A549 (cell line): ENCODE data around the gene ZNF638.

Experiments
- CHD2 ChIP-seq: fragments of 150-350 bp; IDR thresholded peaks from 2 replicates; pipeline ENCODE4 v1.6.1; 2014; ENCODE audit warnings: low read length; ENCODE audit not compliant: partially characterized antibody
- CTCF ChIP-seq: fragments of >200 bp; sonication (Bioruptor Twin); formaldehyde crosslinking; IDR thresholded peaks from 3 replicates; pipeline ENCODE4 v1.5.1; 2016
- EP300 ChIP-seq, 2 experiments: fragments of >200 bp; sonication (Bioruptor Twin); formaldehyde crosslinking; IDR thresholded peaks; 2 replicates in 1 of 2; 3 replicates in 1 of 2; pipeline ENCODE4 v1.6.1; 2016 to 2017
- JUNB ChIP-seq: fragments of >200 bp; sonication (Bioruptor Twin); formaldehyde crosslinking; IDR thresholded peaks from 2 replicates; pipeline ENCODE4 v1.6.1; 2016
- NFE2L2 ChIP-seq: fragments of 150-350 bp; conservative IDR thresholded peaks from 2 replicates; pipeline ENCODE4 v1.6.1; 2014; ENCODE audit warnings: low read length
- POLR2A ChIP-seq: IDR thresholded peaks from 2 replicates; pipeline ENCODE4 v1.6.1; 2012; ENCODE audit warnings: mild to moderate bottlenecking, low read length
- REST ChIP-seq: fragments of 200-600 bp; sonication (generic); IDR thresholded peaks from 2 replicates; pipeline ENCODE4 v1.6.1; 2016; ENCODE audit warnings: antibody characterized with exemption, mild to moderate bottlenecking, moderate library complexity

DNA sequence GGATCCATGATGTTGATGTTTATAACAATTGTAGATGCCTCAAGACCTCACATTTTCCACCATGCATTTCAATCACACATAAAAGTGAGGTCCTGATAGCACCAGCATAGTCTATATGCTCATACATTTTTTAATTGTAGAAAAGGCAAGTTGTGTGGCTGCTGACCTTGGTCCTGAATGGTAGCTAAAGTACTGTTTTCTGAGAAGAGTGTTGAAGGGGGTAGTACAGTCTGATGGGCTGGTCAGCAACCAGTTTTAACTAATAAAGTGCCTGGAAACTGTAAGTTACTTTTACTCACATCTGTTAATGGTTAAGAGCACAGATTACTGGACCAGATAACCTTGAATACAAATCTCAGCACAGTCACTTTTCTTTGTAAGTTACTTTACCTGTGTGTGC, 15.9 kb downstream of the ZNF638 start:
- TF ChIP-seq JUNB (no peak), POLR2A (no peak), REST (peak; percentile 92), CTCF (no peak), NFE2L2 (no peak), CHD2 (no peak), EP300 (IDR thresholded peaks at IDR 0.05) (no peak)
